ENCODE results near the gene SMARCA2.
A peak's percentile ranks its signal among the peaks of the same experiment; 100 is the strongest.
"Not testable (repeated sequence)": the region's sequence is repeated elsewhere in the genome, so short reads cannot be mapped to it uniquely, and the experiment has no call there.

Gene SMARCA2

DNA sequence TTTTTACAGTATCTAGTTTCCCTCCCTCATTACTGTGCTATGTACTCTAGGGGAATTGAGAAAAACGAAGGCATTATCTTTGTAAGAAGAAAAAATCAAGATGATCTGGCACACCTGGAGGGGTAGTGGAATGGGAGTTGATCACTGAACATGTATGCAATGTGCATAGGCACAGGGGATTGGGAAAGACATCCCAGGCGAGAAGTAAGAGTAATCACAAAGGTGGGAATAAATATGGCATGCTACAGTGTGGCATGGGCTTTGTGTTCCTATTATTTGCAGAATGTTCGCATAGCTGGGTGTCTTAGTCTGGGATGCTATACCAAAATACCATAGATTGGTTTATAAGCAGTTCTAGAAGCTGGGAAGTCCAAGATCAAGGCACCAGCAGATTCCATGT lies 130.6 kb downstream of the SMARCA2 start:
- Histone ChIP-seq H3K27me3 (ENCODE audit: insufficient read depth, low read length) (no peaks in the 10 kb centered on the region), H3F3A (ENCODE audit: insufficient read depth, low read length) (no peaks in the 10 kb centered on the region), H3K79me2 (ENCODE audit: insufficient read depth, low read length) (no peaks in the 10 kb centered on the region), H3K4me1 (ENCODE audit: insufficient read depth, low read length, severe bottlenecking) (no peaks in the 10 kb centered on the region), H2AFZ (ENCODE audit: low read length) (no peak overlapping the region), H4K20me1 (ENCODE audit: insufficient read depth, low read length) (no peaks in the 10 kb centered on the region), H3K27ac (ENCODE audit: low read depth, low read length, poor library complexity, severe bottlenecking) (no peak overlapping the region), H3K4me3 (ENCODE audit: low read depth, low read length, poor library complexity, severe bottlenecking) (no peak overlapping the region), H3K4me2 (ENCODE audit: low read length) (no peak overlapping the region), H3K9me2 (ENCODE audit: low read depth, low read length) (no peaks in the 10 kb centered on the region), H3K9me3 (ENCODE audit: low read length) (no peaks in the 10 kb centered on the region), H3K36me3 (ENCODE audit: insufficient read depth, low read length) (peaks cover 20% of the 10 kb centered on the region), H3K9ac (ENCODE audit: low read length) (no peak overlapping the region)
- TF ChIP-seq, protein P1, sequence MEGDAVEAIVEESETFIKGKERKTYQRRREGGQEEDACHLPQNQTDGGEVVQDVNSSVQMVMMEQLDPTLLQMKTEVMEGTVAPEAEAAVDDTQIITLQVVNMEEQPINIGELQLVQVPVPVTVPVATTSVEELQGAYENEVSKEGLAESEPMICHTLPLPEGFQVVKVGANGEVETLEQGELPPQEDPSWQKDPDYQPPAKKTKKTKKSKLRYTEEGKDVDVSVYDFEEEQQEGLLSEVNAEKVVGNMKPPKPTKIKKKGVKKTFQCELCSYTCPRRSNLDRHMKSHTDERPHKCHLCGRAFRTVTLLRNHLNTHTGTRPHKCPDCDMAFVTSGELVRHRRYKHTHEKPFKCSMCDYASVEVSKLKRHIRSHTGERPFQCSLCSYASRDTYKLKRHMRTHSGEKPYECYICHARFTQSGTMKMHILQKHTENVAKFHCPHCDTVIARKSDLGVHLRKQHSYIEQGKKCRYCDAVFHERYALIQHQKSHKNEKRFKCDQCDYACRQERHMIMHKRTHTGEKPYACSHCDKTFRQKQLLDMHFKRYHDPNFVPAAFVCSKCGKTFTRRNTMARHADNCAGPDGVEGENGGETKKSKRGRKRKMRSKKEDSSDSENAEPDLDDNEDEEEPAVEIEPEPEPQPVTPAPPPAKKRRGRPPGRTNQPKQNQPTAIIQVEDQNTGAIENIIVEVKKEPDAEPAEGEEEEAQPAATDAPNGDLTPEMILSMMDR (IDR thresholded peaks at IDR 0.05; ENCODE audit: low read length), result no peak
- TF ChIP-seq EZH2 (IDR thresholded peaks at IDR 0.05; ENCODE audit: borderline replicate concordance, low read length), result no peak

DNA sequence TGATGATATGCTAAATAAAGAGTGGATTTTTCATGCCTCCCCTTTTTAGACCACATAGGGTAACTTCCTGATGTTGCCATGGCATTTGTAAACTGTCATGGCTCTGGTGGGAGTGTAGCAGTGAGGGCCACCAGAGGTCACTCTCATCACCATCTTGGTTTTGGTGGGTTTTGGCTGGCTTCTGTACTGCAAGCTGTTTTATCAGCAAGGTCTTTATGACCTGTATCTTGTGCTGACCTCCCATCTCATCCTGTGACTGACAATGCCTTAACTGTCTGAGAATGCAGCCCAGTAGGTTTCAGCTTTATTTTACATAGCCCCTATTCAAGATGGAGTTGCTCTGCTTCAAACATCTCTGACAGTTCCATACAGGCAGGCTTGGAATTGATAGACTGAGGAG lies 131.6 kb downstream of the SMARCA2 start:
- H3K36me3 ChIP-seq (ENCODE audit: insufficient read depth, low read length), result peaks cover 25% of the 10 kb centered on the region

DNA sequence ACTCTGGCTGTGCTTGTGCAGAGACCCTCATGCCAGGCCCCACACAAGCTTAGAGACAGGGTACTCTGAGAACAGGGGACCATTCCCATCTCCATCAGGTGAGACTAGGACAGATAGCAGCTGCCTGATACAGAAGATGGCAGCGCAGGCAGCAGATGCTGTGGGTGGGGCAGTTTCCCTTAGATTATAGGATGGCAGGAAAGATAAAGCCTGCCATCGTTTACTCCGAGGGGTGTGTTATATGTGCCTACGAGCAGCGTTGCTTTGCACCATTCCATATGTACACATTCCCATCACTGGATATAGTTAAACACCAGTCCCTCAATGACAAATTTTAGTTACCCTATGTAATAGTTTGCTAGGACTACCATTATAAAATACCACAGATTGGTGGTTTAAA lies 135.2 kb downstream of the SMARCA2 start:
- H3K36me3 ChIP-seq (ENCODE audit: insufficient read depth, low read length), result peaks cover 25% of the 10 kb centered on the region
- H4K20me1 ChIP-seq (ENCODE audit: insufficient read depth, low read length), result no peaks in the 10 kb centered on the region
- no peak overlapping the region for H3K27ac ChIP-seq (ENCODE audit: low read depth, low read length, poor library complexity, severe bottlenecking)
- H2AFZ ChIP-seq (ENCODE audit: low read length), result no peak overlapping the region
- TF ChIP-seq EZH2 (IDR thresholded peaks at IDR 0.05; ENCODE audit: borderline replicate concordance, low read length), result no peak
- TF ChIP-seq, protein P1 (IDR thresholded peaks at IDR 0.05; ENCODE audit: low read length), result no peak
- no peaks in the 10 kb centered on the region for H3K9me3 ChIP-seq (ENCODE audit: low read length)
- no peaks in the 10 kb centered on the region for H3K4me1 ChIP-seq (ENCODE audit: insufficient read depth, low read length, severe bottlenecking)
- H3K9ac ChIP-seq (ENCODE audit: low read length), result no peak overlapping the region
- no peak overlapping the region for H3K4me2 ChIP-seq (ENCODE audit: low read length)
- no peaks in the 10 kb centered on the region for H3F3A ChIP-seq (ENCODE audit: insufficient read depth, low read length)
- H3K9me2 ChIP-seq (ENCODE audit: low read depth, low read length), result no peaks in the 10 kb centered on the region
- no peaks in the 10 kb centered on the region for H3K79me2 ChIP-seq (ENCODE audit: insufficient read depth, low read length)
- H3K4me3 ChIP-seq (ENCODE audit: low read depth, low read length, poor library complexity, severe bottlenecking), result no peak overlapping the region
- H3K27me3 ChIP-seq (ENCODE audit: insufficient read depth, low read length), result no peaks in the 10 kb centered on the region

More for the DNA sequence above, 131.6 kb downstream of the SMARCA2 start:
- not testable (repeated sequence) for H3K9ac ChIP-seq (ENCODE audit: low read length); H2AFZ ChIP-seq (ENCODE audit: low read length); H3K27me3 ChIP-seq (ENCODE audit: insufficient read depth, low read length); H3K9me3 ChIP-seq (ENCODE audit: low read length); H3K4me2 ChIP-seq (ENCODE audit: low read length); H3K4me3 ChIP-seq (ENCODE audit: low read depth, low read length, poor library complexity, severe bottlenecking); H3K79me2 ChIP-seq (ENCODE audit: insufficient read depth, low read length); H3F3A ChIP-seq (ENCODE audit: insufficient read depth, low read length); H3K9me2 ChIP-seq (ENCODE audit: low read depth, low read length); H4K20me1 ChIP-seq (ENCODE audit: insufficient read depth, low read length); H3K27ac ChIP-seq (ENCODE audit: low read depth, low read length, poor library complexity, severe bottlenecking); H3K4me1 ChIP-seq (ENCODE audit: insufficient read depth, low read length, severe bottlenecking)
- TF ChIP-seq, protein P1 (IDR thresholded peaks at IDR 0.05; ENCODE audit: low read length), result peak; percentile 61; the same call in 1 of the 2 replicates
